DND-41 (cell line): ENCODE data around the gene ZNF474.

Experiments
- CTCF ChIP-seq: IDR thresholded peaks from 2 replicates; pipeline ENCODE4 v1.5.1; 2012; ENCODE audit warnings: borderline replicate concordance, low read length, moderate library complexity, mild to moderate bottlenecking; ENCODE audit not compliant: poor library complexity, severe bottlenecking; ENCODE audit errors: extremely low read depth
- EZH2 ChIP-seq: IDR thresholded peaks from 3 replicates; pipeline ENCODE4 v1.6.1; 2012; ENCODE audit warnings: borderline replicate concordance, low read depth, mild to moderate bottlenecking, moderate library complexity, low read length, inconsistent platforms; ENCODE audit not compliant: severe bottlenecking

- no peak for TF ChIP-seq EZH2
- TF ChIP-seq CTCF: no peak
Observed at GRCh38 chr5:122118356-122118948, 10.9 kb upstream of the ZNF474 start.
